Choroid plexus epithelial cell (primary cell): ENCODE data around the gene G3BP1.

Source experiments
- DNase-seq: peaks from one replicate; pipeline ENCODE4 v3.0.0-alpha.2; 2010; ENCODE audit warnings: low read depth
- H3K4me3 ChIP-seq: 2 replicates; pipeline ENCODE4 v1.5.1; 2011; ENCODE audit warnings: low read depth, mild to moderate bottlenecking, control low read depth, low read length, moderate library complexity
- TF ChIP-seq, protein P1 (sequence below): conservative IDR thresholded peaks from 2 replicates; pipeline ENCODE4 v1.5.1; 2011; ENCODE audit warnings: low read depth, mild to moderate bottlenecking, control low read depth, inconsistent platforms, low read length, moderate library complexity

G3BP1 gene

DNA sequence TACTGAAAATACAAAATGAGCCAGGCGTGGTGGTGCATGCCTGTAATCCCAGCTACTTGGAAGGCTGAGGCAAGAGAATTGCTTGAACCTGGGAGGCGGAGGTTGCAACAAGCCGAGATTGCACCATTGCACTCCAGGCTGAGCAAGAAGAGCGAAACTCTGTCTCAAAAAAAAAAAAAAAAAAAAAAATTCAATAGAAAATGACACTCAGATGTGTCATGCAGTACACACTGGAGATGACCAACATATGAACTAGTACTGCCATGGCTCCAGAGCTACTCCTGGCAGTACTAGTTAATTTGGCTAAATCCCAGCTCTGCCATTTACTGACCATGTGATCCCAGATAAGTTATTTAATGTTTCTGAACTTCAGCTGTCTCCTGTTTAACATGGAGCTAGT, 20.7 kb upstream of the G3BP1 start:
- no peak overlapping the region for H3K4me3 ChIP-seq

DNA sequence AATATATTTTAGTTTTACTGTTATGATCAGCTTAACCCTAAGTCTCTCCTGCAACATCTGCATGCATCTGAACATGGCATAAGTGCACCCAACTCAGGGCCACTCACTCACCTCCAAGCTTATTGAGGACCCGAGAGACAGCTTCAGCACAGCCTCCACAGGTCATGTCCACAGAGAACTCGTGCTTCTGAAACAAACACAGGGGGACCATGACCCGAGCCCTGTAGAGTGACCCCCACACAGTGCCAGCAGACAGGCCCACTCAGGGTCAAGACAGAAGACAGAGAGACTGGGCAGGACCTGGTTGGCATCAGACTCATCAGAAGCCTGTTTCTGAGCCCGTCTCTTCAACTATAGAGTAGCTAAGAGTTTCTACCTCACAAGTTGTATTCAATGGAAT, 20.2 kb upstream of the G3BP1 start:
- H3K4me3 ChIP-seq = no peak overlapping the region
- TF ChIP-seq, protein P1, sequence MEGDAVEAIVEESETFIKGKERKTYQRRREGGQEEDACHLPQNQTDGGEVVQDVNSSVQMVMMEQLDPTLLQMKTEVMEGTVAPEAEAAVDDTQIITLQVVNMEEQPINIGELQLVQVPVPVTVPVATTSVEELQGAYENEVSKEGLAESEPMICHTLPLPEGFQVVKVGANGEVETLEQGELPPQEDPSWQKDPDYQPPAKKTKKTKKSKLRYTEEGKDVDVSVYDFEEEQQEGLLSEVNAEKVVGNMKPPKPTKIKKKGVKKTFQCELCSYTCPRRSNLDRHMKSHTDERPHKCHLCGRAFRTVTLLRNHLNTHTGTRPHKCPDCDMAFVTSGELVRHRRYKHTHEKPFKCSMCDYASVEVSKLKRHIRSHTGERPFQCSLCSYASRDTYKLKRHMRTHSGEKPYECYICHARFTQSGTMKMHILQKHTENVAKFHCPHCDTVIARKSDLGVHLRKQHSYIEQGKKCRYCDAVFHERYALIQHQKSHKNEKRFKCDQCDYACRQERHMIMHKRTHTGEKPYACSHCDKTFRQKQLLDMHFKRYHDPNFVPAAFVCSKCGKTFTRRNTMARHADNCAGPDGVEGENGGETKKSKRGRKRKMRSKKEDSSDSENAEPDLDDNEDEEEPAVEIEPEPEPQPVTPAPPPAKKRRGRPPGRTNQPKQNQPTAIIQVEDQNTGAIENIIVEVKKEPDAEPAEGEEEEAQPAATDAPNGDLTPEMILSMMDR = no peak
- DNase-seq = no peak

More for the DNA sequence above, 20.7 kb upstream of the G3BP1 start:
- DNase-seq = no peak
- TF ChIP-seq, protein P1 = no peak

DNA sequence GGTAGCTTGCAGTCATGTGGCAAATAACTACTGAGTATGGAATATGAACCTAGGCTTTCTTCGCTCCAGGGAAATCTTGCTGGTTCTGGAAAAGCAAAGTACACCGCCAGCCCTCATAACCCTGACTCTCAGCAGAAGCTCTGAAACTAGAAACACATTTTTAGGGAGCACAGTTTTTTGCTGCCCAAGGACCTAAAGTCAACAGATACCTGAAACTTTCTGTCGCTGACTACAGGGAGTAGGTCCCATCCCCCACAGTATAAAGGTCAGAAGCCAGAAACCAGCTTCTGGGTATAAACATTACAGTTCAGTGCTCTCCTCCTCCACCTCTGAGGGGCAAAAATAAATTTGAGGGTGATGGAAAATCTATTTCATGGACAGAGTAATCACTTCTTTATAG, 16.4 kb upstream of the G3BP1 start:
- no peak for DNase-seq
- no peak overlapping the region for H3K4me3 ChIP-seq
- TF ChIP-seq, protein P1 = no peak

DNA sequence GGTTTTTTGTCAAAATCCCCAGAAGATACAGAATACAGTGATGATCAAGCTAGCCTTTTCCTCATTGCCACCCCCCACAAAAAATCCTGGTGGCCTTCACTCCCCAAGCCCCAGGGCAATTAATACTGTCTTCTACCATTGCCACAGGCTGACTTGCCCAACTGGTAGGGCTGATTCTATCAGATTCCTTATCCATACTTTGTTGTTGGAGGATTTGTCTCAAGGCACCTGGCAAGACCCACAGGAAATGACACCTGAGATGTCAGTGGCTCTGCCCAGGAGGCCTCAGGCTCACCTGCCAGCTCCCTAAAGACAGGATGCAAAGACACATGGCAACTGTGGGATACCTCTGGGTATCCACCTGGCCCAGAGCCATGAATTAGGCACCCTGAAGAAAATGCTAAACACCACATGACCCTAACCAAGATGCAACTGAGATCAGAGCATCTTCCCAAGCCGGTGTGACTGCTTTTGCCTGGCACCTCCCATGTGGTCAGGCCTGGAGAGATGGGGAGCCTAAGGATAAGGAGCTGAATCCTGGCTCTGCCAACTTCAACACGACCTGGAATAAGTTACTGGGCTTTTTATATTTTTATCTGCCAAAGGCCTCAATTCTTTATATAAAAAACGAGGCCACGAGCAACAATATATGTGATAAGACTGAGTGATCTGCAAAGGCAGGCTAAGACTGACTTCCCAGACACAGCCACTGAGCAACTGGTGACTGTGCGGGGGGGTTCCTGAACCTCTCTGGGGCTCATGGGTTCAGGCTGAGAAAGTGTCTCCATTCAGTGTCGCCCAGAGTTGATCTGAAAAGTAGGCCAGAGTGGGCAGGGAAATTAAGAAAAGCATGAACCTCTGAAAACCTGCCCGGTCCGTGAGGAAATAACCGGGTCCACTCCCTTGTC, 14.3 kb upstream of the G3BP1 start:
- peak; percentile 30 for DNase-seq
- peak overlapping the region; percentile 89 for H3K4me3 ChIP-seq
- TF ChIP-seq, protein P1 = no peak

DNA sequence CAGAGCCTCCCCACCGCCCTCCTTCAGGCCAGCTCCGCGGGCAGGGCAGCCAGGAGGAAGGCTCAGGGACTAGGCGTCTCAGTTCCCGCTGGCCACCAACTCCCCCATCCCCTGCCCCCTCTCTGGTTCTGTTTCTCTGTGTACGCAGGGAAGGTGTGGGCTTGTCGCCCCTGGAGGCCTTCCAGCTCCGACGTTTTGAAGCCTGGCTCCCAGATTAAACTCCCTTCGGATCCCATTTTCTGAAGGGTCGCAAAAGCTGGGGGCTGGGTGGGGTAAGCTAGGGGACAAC, 13.7 kb upstream of the G3BP1 start:
- H3K4me3 ChIP-seq = peak overlapping the region; percentile 89
- no peak for DNase-seq
- TF ChIP-seq, protein P1 = no peak

DNA sequence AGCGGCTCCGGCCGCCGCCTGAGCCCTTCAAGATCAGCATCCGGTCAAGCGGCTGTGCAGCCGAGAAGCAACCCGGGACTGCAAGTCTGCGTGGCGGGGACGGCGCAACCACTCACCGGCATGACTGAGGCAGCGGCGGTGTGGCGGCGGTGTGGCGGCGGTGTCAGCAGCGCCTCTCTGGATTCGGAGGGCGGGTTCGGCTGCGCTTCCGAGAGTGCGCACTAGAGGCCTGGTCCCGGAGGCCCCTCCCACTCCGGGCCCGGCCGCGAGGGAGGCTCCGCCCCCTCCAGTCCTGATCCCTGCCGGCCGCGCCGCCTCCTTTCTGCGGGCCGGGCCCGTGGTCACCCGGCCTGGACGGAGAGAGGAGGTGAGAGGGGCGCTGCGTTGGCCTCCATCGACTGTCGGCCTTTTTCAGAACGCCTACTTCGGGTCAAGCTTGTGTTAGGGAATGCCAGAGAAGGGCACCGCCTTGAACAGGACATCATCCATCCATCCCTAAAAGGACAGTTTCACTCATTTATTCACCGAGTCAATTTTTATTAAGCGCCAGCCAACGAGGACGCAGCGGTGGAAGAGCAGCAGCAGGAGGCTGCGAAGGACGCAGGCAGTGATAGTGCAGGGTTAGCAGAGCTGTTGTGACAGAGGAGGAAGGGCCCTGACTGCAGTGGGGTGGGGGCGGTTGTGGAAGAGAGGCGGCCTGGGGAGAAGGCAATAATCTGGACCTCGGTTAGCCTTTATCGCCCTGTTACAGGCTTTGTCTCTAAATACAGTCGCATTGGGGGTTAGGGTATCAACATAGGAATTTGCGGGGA, 13.1 kb upstream of the G3BP1 start, which contains the start of gene ATOX1:
Gene ATOX1, minus strand, starts transcription at position 202 of the 812 bp plus-strand sequence. Its CDS starts 80 bp downstream, at position 122.
- TF ChIP-seq, protein P1 = no peak
- peak; percentile 90 for DNase-seq
- H3K4me3 ChIP-seq = peak within 1 kb of the TSS; percentile 89

DNA sequence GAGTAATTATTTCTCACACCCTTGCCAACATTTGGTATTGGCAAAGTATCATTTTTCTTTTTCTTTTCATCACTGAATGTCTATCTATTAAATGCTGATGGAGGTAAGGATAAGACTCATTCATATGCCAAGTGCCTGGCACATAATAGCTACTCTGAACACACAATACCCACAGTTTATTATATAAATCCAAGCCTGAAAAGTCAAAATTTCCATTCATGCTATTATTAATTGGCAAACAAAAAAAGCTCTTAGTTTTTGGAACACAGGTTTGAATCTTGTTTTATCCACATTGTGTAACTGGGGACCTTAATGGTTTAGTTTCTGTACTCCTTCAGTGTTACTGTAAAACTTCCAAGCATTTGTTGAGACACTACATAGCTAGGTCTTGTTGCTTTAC, 7.0 kb upstream of the G3BP1 start:
- no peak overlapping the region for H3K4me3 ChIP-seq
- DNase-seq = no peak
- TF ChIP-seq, protein P1 = no peak
